HG03060 (cell line): ENCODE measurements around the gene NOXA1.
"Not testable (repeated sequence)": the region's sequence is repeated elsewhere in the genome, so short reads cannot be mapped to it uniquely, and the experiment has no call there.

Source experiments
- ATAC-seq: cut with Tn5 transposase; IDR thresholded peaks from one replicate; pipeline ENCODE4 v1.9.1; 2021; ENCODE audit warnings: low read depth, moderate number of reproducible peaks; ENCODE audit not compliant: unreplicated experiment

NOXA1 gene

DNA sequence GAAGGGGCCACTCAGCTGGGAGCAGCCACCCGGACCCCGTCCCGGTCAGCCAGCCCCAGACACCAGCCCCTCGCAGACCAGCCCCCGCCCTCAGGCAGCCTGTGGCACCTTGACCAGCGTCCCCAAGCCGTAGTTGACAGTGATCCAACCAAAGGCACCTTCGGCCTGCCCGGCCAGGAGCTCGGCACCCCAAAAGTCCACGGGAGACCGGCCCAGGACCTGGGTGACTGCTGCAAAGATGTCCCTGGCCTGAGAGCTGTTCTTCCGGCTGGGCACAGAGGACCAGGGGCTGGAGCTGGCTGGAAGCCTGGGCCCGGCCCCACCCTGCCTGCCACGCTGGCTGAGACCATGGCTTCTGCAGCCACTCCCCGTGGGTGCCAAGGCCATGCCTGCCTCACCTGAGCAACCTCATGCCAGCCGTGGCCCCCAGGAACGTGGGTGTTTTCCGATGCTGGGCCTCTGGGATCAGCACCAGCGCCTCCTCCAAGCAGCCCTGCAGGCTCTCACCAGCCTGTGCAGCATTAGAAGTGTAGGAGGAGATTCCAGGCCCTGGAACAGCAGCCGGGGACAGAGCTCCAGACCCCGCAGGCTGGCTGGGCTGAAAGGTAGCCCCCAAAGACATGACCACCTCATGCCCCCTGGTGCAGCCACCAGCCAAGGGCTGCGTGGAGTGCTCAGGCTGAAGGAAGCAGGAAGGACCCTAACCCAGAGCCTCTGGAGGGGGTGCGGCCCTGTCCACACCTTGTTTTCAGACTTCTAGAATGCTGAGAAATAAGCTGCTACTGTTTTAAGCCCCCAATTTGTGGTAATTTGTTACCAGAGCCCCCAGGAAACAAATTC lies 13.8 kb downstream of the NOXA1 start:
- no peak for ATAC-seq

DNA sequence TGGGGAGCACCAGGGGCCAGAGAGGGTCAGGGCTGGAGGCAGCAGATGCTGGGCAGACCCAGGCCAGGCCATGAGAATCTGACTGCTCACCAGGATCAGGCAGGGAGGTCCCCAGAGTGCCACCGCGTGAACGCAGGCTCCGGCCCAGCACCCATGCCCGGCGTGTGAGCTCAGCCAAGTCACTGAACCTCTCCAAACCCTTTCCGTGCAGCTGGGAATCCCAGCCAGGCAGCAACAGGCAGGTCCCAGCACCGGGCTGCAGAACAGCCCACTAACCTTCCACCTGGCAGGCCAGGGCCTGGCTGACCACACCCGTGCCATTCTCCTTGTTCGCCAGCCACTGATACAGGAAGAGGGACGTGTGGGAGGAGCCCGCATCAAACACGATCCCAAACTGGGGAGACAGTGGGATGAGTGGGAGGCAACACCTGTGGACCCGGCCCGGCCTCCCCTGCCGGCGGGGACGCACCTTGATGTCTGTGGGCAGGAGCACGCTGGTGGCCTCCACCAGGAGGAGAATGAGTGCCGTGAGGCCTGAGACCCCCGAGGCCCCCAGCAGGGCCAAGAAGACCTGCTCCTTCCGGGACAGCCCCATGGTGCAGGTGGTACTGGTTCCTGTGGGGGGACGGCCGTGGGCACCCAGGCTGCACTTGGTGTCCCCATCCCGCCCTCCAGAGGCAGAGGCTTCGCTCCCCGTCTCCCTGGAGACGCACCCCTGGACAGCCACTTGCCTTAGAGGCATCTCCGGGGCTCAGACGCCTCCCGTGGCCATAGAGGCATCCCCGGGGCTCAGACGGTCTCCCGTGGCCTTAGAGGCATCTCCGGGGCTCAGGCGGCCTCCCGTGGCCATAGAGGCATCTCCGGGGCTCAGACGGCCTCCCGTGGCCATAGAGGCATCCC lies 14.7 kb downstream of the NOXA1 start:
- no peak for ATAC-seq

DNA sequence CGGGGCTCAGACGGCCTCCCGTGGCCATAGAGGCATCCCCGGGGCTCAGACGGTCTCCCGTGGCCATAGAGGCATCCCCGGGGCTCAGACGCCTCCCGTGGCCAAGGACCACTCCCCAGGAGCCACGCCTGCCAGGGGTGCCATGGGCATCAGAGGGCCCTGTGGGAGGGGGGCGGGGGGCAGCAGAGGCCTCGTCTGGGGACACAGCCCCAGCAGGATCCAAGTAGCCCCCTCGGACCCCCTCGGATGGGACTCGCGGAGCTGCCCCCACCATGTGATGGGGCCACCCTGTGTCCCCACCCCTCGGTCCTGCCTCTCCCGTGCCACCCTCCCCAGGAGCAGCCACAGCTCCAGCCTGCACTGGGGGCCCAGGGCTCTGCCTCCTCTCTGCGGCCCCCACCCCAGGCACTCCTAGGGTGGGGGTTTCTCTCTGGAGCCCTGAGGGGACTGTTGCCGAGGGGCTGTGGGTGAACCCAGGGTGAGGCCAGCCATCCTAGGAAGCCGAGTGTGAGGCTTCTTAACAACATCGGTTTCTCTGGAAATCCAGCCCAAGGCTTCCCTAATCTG lies 15.5 kb downstream of the NOXA1 start:
- ATAC-seq = no peak

DNA sequence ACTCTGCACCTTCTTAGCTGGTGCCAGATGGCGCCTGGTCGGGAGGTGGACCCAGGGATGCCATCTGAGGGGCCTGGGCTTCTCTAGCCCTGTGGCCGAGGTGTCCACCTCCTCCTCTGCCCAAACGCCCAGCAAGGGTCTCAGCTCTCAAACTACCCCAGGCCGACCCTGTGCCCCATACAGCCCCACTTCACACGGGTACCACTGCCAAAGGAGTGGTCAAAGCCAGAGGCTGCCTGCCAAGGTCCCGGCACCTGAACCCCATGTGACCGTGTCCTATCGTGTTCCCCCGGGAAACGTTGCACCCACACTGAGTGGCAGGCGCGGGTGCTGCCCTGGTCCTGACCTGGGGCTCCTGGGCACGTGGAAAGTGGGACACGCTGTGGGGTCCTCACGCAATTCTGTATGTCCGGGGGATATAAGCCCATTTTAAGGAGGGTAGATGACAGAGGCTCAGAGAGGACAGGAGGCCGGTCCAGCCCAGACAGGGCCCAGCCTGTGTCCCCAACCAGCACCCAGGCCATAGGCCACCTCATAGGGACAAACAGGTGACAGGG lies 16.0 kb downstream of the NOXA1 start:
- no peak for ATAC-seq

DNA sequence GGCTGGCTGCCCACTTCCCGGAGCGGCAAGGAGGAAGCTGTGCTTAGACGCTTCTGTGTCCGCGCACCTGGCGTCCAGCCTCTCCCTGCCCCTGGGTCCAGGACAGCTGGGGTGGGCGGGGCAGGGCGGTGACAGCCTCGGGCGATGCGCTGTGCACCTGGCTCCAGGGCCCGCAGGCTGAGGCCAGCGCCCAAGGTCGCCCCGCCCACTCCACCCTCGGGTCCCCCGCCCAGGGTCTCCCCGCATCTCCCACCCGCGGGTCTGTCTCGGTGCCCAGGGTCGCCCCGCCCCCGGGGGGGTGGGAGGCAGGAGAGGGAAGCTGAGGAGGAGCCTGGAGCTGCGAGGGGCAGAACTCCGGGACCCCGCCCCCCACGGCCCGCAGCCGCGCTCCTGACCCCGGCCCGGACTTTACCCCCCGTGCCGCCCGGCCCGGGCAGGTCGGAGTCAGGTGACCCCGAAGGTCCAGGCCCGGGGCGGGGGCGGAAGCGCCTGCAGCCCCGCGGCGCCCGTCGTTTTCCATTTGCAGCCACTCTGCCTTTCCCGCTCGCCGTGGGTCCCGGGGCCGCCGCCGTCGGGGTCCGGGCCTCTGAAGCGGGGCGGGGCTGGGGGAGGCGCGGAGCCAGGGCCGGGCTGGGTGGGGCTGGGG lies 18.2 kb downstream of the NOXA1 start, which contains the start of gene ENTPD8:
Gene ENTPD8, minus strand, starts transcription at position 69 of the 646 bp plus-strand sequence. CDS start 3,072 bp downstream, outside the sequence.
- ATAC-seq = no peak

DNA sequence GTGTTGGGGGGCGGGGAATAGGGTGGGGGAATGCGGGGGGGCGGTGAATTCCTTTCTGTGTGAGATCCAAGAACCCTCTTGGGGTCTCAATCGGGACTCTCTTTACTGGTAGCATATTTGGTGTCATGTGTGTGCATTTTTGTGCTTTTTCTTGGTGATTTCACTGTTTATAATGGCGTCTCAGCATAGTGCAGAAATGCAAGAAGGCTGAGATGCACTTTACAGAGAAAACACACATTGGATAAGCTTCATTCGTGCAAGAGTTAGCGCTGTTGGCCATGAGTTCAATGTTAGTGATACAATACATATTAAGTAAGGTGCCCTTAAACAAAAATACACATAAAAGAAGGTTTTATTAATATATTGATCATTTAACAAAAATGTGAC lies 18.7 kb downstream of the NOXA1 start:
- ATAC-seq = no peak

DNA sequence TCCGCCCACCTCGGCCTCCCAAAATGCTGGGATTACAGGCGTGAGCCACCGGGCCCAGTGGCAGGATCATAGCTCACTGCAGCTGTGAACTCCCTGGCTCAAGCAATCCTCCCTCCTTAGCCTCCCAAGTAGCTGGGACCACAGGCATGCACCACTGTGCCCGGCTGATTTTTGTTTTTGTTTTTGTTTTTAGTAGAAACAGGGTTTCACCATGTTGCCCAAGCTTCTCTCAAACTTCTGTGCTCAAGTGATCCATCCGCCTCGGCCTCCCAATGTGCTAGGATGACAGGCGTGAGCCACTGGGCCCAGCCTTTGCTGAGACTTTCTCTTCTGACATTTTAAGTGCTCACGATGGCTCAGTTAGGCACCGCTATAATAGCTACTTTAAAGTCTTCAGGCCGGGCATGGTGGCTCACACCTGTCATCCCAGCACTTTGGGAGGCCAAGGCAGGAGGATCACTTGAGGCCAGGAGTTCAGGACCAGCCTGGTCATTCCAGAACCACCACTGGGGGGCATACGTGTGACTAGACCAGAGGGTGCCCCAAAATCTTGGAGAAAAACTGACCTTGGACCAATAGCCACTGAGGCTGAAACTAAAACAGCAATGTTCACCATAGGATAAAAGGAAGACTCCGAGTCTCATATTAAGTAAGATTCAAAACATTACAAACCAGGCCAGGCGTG lies 21.1 kb downstream of the NOXA1 start:
- ATAC-seq = no peak

DNA sequence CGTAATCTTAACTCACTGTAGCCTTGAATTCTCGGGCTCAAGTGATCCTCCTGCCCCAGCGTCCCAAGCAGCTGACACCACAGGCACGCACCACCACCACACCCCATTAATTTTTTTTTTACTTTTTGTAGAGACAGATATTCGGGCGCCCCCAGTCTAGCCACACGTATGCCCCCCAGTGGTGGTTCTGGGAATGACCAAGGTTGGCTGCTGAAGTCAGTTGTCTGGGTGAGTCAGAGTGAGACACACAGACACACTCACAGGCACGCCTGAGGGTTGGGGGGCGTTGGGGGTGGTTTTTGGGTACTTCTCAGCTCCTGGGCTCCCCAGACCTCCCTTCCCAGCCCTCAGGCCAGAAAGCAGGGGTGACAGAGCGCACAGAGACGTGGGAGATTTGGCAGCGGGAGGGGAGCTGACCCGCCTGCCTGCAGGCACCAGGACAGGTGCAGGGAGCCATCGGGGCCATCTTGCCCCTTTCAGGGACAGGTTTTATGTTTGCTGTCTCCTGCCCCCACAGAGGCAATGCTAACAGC lies 22.1 kb downstream of the NOXA1 start:
- no peak for ATAC-seq

DNA sequence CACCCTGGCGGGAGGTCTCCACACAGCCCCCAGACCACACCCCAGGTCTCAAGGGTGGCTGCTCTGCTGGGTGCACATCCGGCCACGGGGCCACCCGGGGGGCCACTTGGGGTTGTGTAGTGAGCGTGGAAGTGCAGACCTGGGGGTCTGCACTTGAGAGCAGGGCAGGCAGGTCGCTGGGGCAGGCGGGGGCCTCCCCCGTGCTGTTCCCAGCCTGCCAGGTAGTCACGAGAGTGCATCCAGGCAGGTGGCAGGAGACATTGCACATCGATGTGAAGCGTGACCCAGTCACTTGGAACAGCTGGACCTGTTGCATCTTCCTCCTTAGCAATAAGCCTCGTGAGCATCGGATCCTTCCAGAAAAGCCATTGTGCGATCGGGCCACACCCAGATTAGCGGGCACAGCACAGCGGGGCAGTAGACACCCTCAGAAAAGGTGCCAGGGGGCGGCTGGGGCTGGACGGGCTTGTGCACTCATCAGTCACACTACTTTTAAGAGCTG lies 22.8 kb downstream of the NOXA1 start:
- no peak for ATAC-seq

DNA sequence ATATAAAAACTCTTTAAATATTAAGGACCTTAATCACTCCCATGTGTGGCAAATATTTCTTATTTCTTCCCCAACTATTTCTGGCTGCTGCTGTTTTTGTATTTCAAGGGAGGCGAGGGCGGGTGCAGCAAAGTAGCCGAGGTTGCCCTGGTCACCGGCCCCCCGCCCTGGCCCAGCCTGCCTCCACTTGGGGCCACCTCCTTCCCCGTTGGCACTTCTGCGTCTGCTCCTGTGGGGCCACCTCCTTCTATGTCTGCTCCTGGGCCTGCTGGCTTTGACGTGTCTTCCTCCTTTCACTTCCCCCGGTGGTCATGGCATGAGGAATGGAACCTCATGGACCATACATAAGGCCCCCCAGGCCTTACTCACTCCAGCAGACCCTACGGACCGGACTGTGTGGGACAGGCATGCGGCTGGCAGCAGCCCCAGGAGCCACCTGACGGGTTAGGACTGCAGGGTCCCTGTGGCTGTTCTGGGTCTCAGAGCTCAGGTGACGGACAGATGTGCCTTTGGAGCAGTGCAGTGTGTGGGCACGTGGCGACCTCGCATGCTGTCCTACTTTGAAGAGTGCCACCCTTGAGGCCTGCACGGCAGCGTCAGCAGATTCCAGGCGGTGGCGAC lies 23.8 kb downstream of the NOXA1 start:
- ATAC-seq = no peak

DNA sequence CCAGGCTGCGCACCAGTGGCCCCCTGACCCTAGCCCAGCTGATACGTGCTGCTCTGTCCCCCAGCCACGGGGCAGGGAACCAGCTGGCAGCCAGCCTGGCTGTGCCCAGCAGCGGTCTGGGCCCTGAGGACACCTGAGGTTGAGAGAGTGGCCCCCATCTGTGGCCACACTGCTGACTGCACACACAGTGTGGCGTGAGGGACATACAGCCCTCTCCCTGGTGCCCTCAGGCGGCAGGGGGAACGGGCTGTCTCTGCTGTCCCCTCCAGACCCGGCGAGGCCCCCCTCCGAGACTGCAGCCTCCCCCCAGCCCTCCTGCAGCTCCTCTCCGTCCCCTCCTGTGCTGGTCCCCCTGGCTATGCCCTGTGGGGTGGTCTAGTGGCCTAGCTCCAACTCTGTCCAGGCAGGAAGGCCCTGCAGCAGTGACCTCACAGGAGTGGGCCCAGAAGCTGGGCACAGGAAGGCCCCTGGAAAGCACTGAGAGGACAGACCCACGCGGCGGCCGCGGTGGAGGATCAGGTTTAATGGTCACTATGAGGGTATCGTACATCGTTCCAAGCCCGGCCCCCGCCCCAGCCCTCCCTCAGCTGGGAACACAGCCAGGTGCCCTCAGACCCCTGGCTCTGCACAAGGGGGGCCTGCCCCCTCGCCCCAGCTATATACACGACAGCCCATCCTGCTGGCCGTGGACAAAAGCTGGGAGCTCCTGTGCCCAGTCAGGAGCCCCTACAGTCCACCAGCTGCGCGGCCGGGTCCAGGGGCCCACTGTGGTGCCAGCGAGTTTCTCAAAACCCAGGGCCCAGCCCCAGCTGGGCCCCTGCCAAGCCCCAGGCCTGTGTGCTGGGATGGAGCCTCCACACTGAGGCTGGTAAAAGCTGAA lies 24.8 kb downstream of the NOXA1 start:
- no peak for ATAC-seq

DNA sequence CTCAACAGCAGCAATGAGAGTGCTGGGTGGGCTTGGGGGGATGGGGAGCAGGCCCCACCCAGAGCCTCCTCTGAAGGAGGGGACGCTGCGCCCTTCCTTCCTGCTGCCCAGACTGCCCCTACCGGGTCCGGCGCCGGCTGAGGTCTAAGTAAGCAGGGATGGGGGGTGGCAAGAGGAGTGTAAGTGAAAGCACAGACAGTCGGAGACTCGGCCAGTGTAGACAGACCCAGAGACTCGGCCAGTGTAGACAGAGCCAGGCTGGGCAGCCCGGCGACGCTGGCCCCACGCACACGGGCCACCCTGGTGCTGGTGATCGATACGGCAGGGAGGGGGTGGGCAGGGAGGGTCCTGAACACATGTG lies 25.4 kb downstream of the NOXA1 start:
- no peak for ATAC-seq

DNA sequence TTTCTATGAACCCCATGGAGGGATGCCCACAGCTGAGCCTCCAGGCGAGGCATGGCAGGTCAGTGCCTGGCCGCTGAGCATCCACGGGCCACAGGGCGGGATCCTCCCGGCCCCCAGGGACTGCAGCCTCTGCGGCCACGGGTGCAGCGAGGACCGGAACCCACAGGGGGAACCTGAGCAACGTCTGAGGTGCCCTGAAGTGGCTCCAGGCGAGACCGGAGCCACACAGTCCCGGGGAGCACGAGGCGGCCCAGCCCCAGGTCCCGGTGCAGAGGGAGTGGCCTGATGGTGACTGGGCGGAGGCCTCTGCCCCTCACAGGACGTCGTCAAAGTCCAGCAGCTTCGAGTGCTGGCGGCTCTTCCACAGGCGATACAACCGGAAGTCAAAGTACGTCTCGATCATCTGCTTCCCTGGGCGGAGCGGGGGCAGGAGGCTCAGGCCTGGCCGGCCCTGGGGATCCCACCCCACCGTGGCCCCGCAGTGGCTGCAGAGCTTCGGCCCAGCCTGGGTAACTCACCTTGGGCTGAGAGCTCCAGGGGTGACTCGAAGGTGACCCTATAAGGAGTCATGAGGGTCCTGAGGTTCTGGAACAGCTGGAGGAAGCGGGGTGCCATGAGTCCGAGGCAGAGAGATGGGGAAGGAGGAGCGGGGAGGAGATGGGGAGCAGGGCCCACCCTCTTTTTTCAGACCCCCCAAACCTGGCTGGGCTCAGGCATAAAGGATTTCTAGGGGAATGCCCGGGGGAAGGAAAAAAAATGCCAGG lies 26.1 kb downstream of the NOXA1 start:
- ATAC-seq = no peak

DNA sequence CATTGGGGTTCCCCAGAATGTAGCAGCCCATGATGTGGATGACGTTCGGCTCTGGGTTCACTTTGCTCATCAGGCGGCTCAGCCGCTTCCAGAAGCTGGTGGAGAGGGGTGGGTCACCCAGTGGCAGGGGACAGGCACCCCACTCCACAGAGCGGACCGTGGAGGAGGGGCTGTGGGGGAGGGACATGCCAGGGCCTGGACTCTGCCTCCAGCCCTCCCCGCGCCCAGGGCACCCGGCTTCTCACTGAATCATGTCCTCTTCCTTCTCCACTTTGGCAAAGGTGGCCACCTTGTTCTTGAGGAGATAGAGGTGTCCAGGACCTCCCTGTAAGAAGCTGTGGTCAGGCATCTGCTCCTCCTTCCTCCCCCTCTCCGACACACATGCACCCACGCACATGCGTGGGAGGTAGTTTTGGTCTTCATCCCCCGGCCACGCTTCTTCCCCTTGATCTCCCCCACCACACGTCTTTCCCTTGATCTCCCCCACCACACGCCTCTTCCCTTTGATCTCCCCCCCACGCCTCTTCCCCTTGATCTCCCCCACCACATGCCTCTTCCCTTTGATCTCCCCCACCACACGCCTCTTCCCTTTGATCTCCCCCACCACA lies 26.8 kb downstream of the NOXA1 start:
- no peak for ATAC-seq

DNA sequence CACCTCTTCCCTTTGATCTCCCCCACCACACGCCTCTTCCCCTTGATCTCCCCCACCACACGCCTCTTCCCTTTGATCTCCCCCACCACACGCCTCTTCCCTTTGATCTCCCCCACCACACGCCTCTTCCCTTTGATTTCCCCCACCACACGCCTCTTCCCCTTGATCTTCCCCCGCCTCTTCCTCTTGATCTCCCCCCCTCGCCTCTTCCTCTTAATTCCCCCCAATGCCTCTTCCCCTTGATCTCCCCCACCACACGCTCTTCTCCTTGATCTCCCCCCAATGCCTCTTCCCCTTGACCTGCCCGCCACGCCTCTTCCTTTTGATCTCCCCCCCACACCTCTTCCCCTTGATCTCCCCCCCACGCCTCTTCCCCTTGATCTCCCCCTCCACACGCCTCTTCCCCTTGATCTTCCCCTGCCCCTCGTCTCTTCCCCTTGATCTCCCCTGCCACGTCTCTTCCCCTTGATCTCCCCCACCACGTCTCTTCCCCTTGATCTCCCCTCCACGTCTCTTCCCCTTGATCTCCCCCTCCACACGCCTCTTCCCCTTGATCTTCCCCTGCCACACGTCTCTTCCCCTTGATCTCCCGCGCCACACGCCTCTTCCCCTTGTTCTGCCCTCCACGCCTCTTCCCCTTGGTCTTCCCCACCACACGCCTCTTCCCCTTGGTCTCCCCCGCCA lies 27.5 kb downstream of the NOXA1 start:
- ATAC-seq = not testable (repeated sequence)

DNA sequence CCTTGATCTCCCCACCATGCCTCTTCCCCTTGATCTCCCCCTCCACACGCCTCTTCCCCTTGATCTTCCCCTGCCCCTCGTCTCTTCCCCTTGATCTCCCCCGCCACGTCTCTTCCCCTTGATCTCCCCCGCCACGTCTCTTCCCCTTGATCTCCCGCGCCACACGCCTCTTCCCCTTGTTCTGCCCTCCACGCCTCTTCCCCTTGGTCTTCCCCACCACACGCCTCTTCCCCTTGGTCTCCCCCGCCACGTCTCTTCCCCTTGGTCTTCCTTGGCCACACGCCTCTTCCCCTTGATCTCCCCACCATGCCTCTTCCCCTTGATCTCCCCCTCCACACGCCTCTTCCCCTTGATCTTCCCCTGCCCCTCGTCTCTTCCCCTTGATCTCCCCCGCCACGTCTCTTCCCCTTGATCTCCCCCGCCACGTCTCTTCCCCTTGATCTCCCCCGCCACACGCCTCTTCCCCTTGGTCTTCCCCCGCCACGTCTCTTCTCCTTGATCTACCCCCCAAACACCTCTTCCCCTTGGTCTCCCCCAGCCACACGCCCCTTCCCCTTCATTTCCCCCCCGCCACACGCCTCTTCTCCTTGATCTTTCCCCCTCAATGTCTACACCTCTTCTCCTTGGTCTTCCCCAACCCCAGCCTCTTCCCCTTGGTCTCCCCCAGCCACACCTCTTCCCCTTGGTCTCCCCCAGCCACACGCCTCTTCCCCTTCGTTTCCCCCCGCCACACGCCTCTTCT lies 28.2 kb downstream of the NOXA1 start:
- not testable (repeated sequence) for ATAC-seq
